HL-60 (cell line): ENCODE measurements around the gene FABP7.

Source experiments
- DNase-seq, 2 experiments: peaks; one replicate each; pipeline ENCODE4 v3.0.0-alpha.2; 2010 to 2020; ENCODE audit warnings: low read depth in 1 of 2, low spot score in 1 of 2
- H3K27ac ChIP-seq: fragments of 250-450 bp; sonication (Bioruptor Pico); replicated peaks from 2 replicates; pipeline ENCODE4 v1.5.1; 2020; ENCODE audit warnings: mild to moderate bottlenecking, moderate library complexity
- H3K27me3 ChIP-seq: fragments of 250-450 bp; sonication (Bioruptor Pico); 2 replicates; pipeline ENCODE4 v1.5.1; 2021; ENCODE audit warnings: mild to moderate bottlenecking, moderate library complexity; ENCODE audit not compliant: insufficient read depth, poor library complexity, severe bottlenecking
- H3K4me3 ChIP-seq: replicated peaks from 2 replicates; pipeline ENCODE4 v1.5.1; 2011; ENCODE audit warnings: mild to moderate bottlenecking, control low read depth, low read length; ENCODE audit not compliant: insufficient read depth
- GABPA ChIP-seq: IDR thresholded peaks from 2 replicates; pipeline ENCODE4 v1.6.1; 2012; ENCODE audit warnings: low read depth
- POLR2AphosphoS5 ChIP-seq: IDR thresholded peaks from 2 replicates; pipeline ENCODE4 v1.6.1; 2012; ENCODE audit warnings: low read depth
- SPI1 ChIP-seq: IDR thresholded peaks from 2 replicates; pipeline ENCODE4 v1.6.1; 2012; ENCODE audit warnings: low read depth, mild to moderate bottlenecking, borderline replicate concordance
- TF ChIP-seq, protein P1 (sequence below): IDR thresholded peaks from one replicate; pipeline ENCODE4 v1.5.1; 2011; ENCODE audit warnings: low read length, control low read depth, inconsistent platforms; ENCODE audit not compliant: insufficient read depth
- TF ChIP-seq, protein P2 (sequence below): IDR thresholded peaks from 2 replicates; pipeline ENCODE4 v1.6.1; 2012; ENCODE audit warnings: low read depth; ENCODE audit not compliant: insufficient replicate concordance

Gene FABP7

DNA sequence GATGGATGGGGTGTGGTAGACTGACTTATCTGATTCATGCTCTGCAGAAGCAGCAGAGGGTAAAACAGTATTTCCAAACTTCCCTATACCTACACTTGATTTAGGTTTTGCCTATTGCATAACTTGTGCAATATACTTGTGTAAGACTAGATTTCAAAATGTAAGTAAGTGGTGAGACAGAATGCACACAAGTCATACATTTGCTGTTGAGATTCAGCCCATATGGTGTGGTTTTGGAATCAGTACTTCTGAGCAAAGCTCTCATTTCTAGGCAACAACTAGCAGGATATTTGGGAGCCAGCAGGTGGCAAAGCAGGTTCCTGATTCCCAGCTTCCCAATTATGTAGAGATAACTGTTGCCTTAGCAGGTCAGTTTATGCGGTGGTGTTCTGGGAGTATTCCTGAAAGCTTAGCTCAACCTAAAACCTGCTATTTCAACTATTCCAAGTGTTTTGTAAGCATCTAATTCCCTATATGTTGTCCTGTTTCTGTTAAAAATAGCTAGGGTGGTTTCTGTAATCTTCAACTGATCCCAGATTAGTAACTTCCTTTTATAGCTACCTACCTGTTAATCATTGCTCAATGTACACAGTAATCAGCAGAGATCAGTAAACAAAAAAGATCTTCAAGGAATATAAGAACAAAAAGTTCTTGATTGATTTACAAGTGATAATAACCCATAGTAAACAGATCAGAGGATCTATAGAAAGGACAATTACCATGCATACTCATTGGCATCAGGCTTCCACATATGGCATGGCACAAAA is 8.5 kb upstream of the FABP7 start:
- H3K4me3 ChIP-seq, result no peak overlapping the region
- peaks cover 3% of the 10 kb centered on the region for H3K27me3 ChIP-seq
- no peak overlapping the region; the same call in 1 of the 2 replicates for H3K27ac ChIP-seq
- peak; percentile 76 to 87 for DNase-seq
- TF ChIP-seq GABPA (peak; percentile 40; the same call in 1 of the 2 replicates), POLR2AphosphoS5 (peak; percentile 72; the same call in 1 of the 2 replicates), SPI1 (no peak; the same call in 1 of the 2 replicates)
- TF ChIP-seq, protein P1, sequence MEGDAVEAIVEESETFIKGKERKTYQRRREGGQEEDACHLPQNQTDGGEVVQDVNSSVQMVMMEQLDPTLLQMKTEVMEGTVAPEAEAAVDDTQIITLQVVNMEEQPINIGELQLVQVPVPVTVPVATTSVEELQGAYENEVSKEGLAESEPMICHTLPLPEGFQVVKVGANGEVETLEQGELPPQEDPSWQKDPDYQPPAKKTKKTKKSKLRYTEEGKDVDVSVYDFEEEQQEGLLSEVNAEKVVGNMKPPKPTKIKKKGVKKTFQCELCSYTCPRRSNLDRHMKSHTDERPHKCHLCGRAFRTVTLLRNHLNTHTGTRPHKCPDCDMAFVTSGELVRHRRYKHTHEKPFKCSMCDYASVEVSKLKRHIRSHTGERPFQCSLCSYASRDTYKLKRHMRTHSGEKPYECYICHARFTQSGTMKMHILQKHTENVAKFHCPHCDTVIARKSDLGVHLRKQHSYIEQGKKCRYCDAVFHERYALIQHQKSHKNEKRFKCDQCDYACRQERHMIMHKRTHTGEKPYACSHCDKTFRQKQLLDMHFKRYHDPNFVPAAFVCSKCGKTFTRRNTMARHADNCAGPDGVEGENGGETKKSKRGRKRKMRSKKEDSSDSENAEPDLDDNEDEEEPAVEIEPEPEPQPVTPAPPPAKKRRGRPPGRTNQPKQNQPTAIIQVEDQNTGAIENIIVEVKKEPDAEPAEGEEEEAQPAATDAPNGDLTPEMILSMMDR, result peak; percentile 2
- TF ChIP-seq, protein P2, sequence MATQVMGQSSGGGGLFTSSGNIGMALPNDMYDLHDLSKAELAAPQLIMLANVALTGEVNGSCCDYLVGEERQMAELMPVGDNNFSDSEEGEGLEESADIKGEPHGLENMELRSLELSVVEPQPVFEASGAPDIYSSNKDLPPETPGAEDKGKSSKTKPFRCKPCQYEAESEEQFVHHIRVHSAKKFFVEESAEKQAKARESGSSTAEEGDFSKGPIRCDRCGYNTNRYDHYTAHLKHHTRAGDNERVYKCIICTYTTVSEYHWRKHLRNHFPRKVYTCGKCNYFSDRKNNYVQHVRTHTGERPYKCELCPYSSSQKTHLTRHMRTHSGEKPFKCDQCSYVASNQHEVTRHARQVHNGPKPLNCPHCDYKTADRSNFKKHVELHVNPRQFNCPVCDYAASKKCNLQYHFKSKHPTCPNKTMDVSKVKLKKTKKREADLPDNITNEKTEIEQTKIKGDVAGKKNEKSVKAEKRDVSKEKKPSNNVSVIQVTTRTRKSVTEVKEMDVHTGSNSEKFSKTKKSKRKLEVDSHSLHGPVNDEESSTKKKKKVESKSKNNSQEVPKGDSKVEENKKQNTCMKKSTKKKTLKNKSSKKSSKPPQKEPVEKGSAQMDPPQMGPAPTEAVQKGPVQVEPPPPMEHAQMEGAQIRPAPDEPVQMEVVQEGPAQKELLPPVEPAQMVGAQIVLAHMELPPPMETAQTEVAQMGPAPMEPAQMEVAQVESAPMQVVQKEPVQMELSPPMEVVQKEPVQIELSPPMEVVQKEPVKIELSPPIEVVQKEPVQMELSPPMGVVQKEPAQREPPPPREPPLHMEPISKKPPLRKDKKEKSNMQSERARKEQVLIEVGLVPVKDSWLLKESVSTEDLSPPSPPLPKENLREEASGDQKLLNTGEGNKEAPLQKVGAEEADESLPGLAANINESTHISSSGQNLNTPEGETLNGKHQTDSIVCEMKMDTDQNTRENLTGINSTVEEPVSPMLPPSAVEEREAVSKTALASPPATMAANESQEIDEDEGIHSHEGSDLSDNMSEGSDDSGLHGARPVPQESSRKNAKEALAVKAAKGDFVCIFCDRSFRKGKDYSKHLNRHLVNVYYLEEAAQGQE, result no peak

DNA sequence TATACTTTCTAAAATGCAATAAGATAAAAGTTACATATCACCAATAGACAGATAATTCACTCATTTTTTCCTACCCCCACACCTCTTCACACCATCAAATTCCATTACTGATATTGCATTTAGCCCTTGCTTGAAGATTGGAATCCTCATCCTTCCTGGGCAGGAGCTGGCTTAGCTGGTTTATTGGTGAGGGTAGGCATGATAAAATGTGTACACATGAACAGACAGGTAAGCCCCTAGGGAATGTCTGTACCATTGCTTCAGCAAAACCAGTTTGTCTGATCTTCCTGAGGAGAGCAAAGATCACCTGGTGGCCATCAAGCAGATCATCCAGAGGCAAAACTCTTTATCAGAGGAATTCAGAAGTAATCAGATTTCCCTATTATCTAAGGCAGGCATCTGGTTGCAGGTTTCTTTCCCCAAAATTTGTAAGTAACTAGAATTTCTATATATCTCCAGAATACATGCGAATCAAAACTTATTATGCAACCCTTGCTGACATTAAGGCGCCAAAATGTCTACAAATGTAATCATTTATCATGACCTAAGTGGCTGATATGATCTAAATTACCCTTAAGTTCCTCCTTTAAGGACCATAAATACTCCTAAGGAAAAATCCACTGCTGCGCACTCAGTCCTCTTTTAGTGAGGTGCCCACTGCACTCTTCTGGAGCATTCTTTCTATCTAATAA is 6.6 kb upstream of the FABP7 start:
- Histone ChIP-seq H3K4me3 (no peak overlapping the region), H3K27me3 (peaks cover 3% of the 10 kb centered on the region), H3K27ac (no peak overlapping the region)
- TF ChIP-seq, protein P2, result no peak
- TF ChIP-seq SPI1 (no peak), POLR2AphosphoS5 (no peak)
- TF ChIP-seq, protein P1, result no peak
- no peak for DNase-seq

DNA sequence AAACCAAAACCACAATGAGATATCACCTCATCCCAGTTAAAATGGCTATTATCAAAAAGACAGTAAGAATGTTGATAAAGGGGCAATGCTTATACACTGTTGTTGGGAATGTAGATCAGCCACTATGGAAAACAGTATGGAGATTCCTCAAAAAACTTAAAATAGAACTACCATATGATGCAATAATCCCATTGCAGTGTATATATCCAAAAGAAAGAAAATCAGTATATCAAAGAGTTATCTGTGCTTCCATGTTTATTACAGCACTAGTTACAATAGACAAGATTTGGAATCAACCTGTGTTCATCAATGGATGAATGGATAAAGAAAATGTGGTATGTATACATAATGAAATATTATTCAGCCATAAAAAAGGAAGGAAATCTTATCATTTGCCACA is 3.5 kb upstream of the FABP7 start:
- DNase-seq, result no peak
- no peak overlapping the region for H3K27ac ChIP-seq
- peaks cover 11% of the 10 kb centered on the region for H3K27me3 ChIP-seq
- TF ChIP-seq POLR2AphosphoS5 (no peak), SPI1 (no peak), GABPA (no peak)
- TF ChIP-seq, protein P1, result no peak
- TF ChIP-seq, protein P2, result no peak
- no peak overlapping the region for H3K4me3 ChIP-seq
